RWPE1 (cell line): ENCODE measurements around the gene C1orf159.

Experiments
- CTCF ChIA-PET: fragments of 350-600 bp; sonication (Branson Sonifier 250); formaldehyde crosslinking; extraction: SDS; loops from one replicate; lab custom pipeline; 2021; lab: Yijun Ruan, JAX
- POLR2A ChIA-PET: fragments of 400-600 bp; formaldehyde crosslinking; extraction: SDS; loops from one replicate; lab custom pipeline; 2020; ENCODE audit warnings: antibody characterized with exemption; ENCODE audit not compliant: low non-redundant PET; lab: Yijun Ruan, JAX
- DNase-seq: peaks from one replicate; pipeline ENCODE4 v3.0.0; 2012; ENCODE audit warnings: low spot score
- H3K27ac ChIP-seq: fragments of 450-650 bp; 2 replicates; pipeline ENCODE4 v1.5.1; 2017
- CTCF ChIP-seq: fragments of 450-650 bp; conservative IDR thresholded peaks from 2 replicates; pipeline ENCODE4 v1.5.1; 2017; ENCODE audit warnings: low read depth, mild to moderate bottlenecking

The C1orf159 gene

GRCh38 chr1:1083416-1084371 is 32.2 kb downstream of the C1orf159 start:
- ChIA-PET POLR2A (no interaction called here), CTCF (no interaction called here)
- no peak for TF ChIP-seq CTCF
- DNase-seq, result no peak
- H3K27ac ChIP-seq, result 0 out of 2 replicates have a peak overlapping the region, but pooled peaks have one; percentile 19

- peak overlapping the region; percentile 10; the same call in 1 of the 2 replicates for H3K27ac ChIP-seq
- TF ChIP-seq CTCF, result no peak
- ChIA-PET CTCF (interaction anchor here (0.9 kb wide), 1 partner anchor 10 kb away, joined by 3 read pairs; no protein-coding TSS in a partner anchor), POLR2A (no interaction called here)
- no peak for DNase-seq
These were observed 33.0 kb downstream of the C1orf159 start for GRCh38 chr1:1082776-1083415.

DNA sequence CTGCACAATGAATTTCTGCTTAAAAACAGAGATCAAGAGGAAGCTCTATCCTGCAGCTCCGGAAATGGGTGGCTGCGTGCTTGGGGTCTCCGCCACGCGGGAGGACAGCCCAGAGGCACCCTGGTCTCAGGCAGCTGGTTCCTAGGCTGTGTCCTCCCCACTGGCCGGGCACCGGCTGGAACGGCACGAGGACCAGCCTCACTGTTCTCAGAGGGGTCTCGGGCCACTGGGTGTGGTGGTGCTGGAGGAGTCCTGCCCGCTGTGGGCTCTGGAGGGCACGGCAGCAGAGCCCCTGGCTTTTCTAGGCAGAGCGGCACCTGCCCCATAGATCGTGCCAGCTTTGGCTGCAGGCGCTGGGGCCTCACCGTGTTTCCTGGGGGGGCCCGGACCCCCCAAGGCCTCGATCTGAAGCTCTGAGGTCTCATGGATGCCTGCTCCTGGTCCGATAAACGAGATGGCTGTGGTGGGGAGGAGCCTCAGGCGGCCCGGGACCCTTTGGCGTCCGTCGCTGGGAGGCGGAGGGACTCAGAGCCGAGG is 33.6 kb downstream of the C1orf159 start:
- H3K27ac ChIP-seq, result peak overlapping the region; percentile 10; the same call in 1 of the 2 replicates
- ChIA-PET CTCF (interaction anchor here (0.9 kb wide), 1 partner anchor 10 kb away, joined by 3 read pairs; no protein-coding TSS in a partner anchor), POLR2A (no interaction called here)
- no peak for TF ChIP-seq CTCF
- no peak for DNase-seq

- CTCF ChIA-PET, result interaction anchor here (0.7 kb wide), 1 partner anchor 39 kb away, joined by 4 read pairs; no protein-coding TSS in a partner anchor
These were observed 34.3 kb downstream of the C1orf159 start for GRCh38 chr1:1081311-1082238.

GRCh38 chr1:1080951-1081310 is 35.0 kb downstream of the C1orf159 start:
- no peak overlapping the region for H3K27ac ChIP-seq
- CTCF ChIA-PET, result interaction anchor here (0.7 kb wide), 1 partner anchor 40 kb away, joined by 4 read pairs; no protein-coding TSS in a partner anchor
- POLR2A ChIA-PET, result no interaction called here
- no peak for DNase-seq
- TF ChIP-seq CTCF, result no peak

More at GRCh38 chr1:1081311-1082238, 34.3 kb downstream of the C1orf159 start:
- DNase-seq, result no peak
- H3K27ac ChIP-seq, result peak overlapping the region; percentile 10; the same call in 1 of the 2 replicates
- POLR2A ChIA-PET, result no interaction called here
- no peak for TF ChIP-seq CTCF
